MM.1S (cell line): ENCODE measurements around the gene ARHGAP25.

Source experiments
- CTCF ChIP-seq: fragments of 300-600 bp; sonication (generic); IDR thresholded peaks from 2 replicates; pipeline ENCODE4 v1.5.1; 2016; ENCODE audit warnings: antibody characterized with exemption, low read length, mixed read lengths
- EZH2phosphoT487 ChIP-seq: fragments of 300-600 bp; sonication (generic); IDR thresholded peaks from 2 replicates; pipeline ENCODE4 v1.6.1; 2018; ENCODE audit warnings: antibody characterized with exemption, low read length

- TF ChIP-seq CTCF = no peak
- no peak for TF ChIP-seq EZH2phosphoT487
These were observed 8.2 kb downstream of the ARHGAP25 start for GRCh38 chr2:68742626-68743415.
